Stimulated activated memory B cell treated with anti-CD40 and anti-IgM and Interleukin-4, amounts not matched to agents 10 μg/mL and 1 μg/mL and 100 μg/mL, for 72 hours (primary cell): Measurements from ENCODE around the gene DCDC2.
"Not testable (repeated sequence)": the region's sequence is repeated elsewhere in the genome, so short reads cannot be mapped to it uniquely, and the experiment has no call there.

Source experiments
- ATAC-seq: fragments of 150-1000 bp; cut with Tn5 transposase; 2 replicates; pipeline ENCODE4 v1.10.0; 2021
- H3K27ac Mint-ChIP-seq: one replicate; pipeline ENCODE4 v1.8.0; 2022; ENCODE audit warnings: mild to moderate bottlenecking, mixed read lengths
- H3K27me3 Mint-ChIP-seq: one replicate; pipeline ENCODE4 v1.8.0; 2022; ENCODE audit warnings: mixed read lengths
- H3K36me3 Mint-ChIP-seq: one replicate; pipeline ENCODE4 v1.8.0; 2022; ENCODE audit warnings: mixed read lengths
- H3K4me1 Mint-ChIP-seq: one replicate; pipeline ENCODE4 v1.8.0; 2022; ENCODE audit warnings: mixed read lengths
- H3K4me3 Mint-ChIP-seq: one replicate; pipeline ENCODE4 v1.8.0; 2022; ENCODE audit warnings: mild to moderate bottlenecking, moderate library complexity, mixed read lengths
- H3K9me3 Mint-ChIP-seq: one replicate; pipeline ENCODE4 v1.8.0; 2022; ENCODE audit warnings: mixed read lengths

DCDC2 gene

GRCh38 chr6:24148684-24149083, 209.2 kb downstream of the DCDC2 start:
- Mint-ChIP-seq H3K36me3 (no peaks in the 10 kb centered on the region), H3K9me3 (peaks cover 9% of the 10 kb centered on the region), H3K27ac (no peak overlapping the region), H3K4me1 (no peaks in the 10 kb centered on the region), H3K4me3 (no peak overlapping the region), H3K27me3 (peaks cover 6% of the 10 kb centered on the region)
- ATAC-seq = no peak

DNA sequence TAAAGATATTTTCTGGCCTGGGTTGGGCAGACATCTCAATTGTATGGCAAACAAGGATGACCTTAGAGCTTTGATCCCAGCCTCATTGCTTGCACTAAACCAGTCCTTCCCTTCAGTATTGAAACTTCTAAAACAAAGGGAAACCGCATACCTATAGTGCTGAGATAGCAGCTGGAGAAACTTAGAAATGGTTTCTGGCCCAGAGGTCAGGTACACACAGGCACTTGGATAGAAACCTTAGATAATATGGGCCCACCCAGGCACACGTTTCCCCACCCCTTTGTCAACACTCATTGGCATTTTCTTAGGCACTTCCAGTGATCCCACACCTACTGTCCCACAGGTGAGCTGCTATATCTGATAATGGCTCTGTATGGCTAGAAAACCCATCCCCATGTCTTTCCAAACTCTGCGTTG, 209.7 kb downstream of the DCDC2 start:
- H3K9me3 Mint-ChIP-seq = peaks cover 9% of the 10 kb centered on the region
- no peak overlapping the region for H3K27ac Mint-ChIP-seq
- H3K4me3 Mint-ChIP-seq = no peak overlapping the region
- ATAC-seq = no peak
- no peaks in the 10 kb centered on the region for H3K4me1 Mint-ChIP-seq
- H3K27me3 Mint-ChIP-seq = peaks cover 6% of the 10 kb centered on the region
- H3K36me3 Mint-ChIP-seq = no peaks in the 10 kb centered on the region

DNA sequence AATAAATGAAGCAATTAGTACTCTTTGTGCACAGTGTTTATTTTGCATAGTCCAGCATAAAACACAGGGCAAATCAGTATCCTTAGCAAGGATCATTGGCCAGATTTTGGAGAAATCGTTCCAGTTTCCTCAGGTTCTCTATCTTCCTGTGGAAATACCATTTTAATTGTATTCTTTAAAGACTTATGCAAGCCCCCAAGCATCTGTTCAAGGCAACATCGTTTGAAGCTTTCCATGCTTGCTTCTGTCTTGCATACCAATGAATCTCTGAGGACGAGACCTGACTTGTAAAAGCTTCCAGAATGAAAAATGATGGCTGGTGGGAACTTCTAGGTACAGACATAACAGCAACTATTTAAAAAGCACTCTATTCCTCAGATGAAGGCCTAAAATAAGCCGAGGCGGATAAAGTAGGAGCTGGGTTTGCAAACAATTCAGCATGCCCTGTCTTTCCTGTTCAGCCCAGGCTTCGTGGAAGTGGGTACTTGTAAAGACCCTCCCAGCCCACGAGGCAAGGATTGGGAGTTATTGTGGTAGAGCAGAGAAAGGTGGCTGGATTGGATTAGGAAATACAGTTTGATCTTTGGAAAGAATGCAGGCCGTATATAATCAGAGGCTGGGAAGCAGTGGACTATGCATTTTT, 210.2 kb downstream of the DCDC2 start:
- Mint-ChIP-seq H3K27me3 (peaks cover 6% of the 10 kb centered on the region), H3K9me3 (peaks cover 9% of the 10 kb centered on the region)
- ATAC-seq = no peak

GRCh38 chr6:24146871-24147270, 211.0 kb downstream of the DCDC2 start:
- Mint-ChIP-seq H3K36me3 (no peaks in the 10 kb centered on the region), H3K27me3 (peaks cover 6% of the 10 kb centered on the region), H3K4me1 (no peaks in the 10 kb centered on the region), H3K27ac (no peak overlapping the region), H3K9me3 (peaks cover 9% of the 10 kb centered on the region), H3K4me3 (no peak overlapping the region)
- no peak for ATAC-seq

More for the DNA sequence above, 210.2 kb downstream of the DCDC2 start:
- Mint-ChIP-seq H3K4me1 (no peaks in the 10 kb centered on the region), H3K27ac (no peak overlapping the region), H3K36me3 (no peaks in the 10 kb centered on the region), H3K4me3 (no peak overlapping the region)

- no peaks in the 10 kb centered on the region for H3K36me3 Mint-ChIP-seq
- H3K27me3 Mint-ChIP-seq = peaks cover 6% of the 10 kb centered on the region
- H3K4me3 Mint-ChIP-seq = no peak overlapping the region
- H3K4me1 Mint-ChIP-seq = no peaks in the 10 kb centered on the region
- H3K9me3 Mint-ChIP-seq = peaks cover 5% of the 10 kb centered on the region
- H3K27ac Mint-ChIP-seq = no peak overlapping the region
- ATAC-seq = no peak
These were observed 212.1 kb downstream of the DCDC2 start for GRCh38 chr6:24145690-24146131.

DNA sequence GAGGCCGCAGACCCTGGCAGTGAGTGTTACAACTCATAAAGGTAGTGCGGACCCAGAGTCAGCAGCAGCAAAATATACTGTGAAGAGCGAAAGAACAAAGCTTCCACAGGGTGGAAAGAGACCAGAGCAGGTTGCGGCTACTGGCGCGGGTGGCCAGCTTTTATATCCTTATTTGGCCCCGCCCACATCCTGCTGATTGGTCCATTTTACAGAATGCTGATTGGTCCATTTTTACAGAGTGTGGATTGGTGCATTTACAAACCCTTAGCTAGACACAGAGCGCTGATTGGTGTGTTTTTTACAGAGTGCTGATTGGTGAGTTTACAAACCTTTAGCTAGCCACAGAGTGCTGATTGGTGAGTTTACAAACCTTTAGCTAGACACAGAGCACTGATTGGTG, 215.1 kb downstream of the DCDC2 start:
- not testable (repeated sequence) for H3K36me3 Mint-ChIP-seq, H3K27me3 Mint-ChIP-seq, H3K4me3 Mint-ChIP-seq, H3K4me1 Mint-ChIP-seq, H3K9me3 Mint-ChIP-seq, ATAC-seq, H3K27ac Mint-ChIP-seq

GRCh38 chr6:24140591-24140990, 217.3 kb downstream of the DCDC2 start:
- H3K36me3 Mint-ChIP-seq = no peaks in the 10 kb centered on the region
- no peak overlapping the region for H3K27ac Mint-ChIP-seq
- H3K4me1 Mint-ChIP-seq = no peaks in the 10 kb centered on the region
- peaks cover 3% of the 10 kb centered on the region for H3K9me3 Mint-ChIP-seq
- no peak for ATAC-seq
- H3K4me3 Mint-ChIP-seq = no peak overlapping the region
- no peaks in the 10 kb centered on the region for H3K27me3 Mint-ChIP-seq

DNA sequence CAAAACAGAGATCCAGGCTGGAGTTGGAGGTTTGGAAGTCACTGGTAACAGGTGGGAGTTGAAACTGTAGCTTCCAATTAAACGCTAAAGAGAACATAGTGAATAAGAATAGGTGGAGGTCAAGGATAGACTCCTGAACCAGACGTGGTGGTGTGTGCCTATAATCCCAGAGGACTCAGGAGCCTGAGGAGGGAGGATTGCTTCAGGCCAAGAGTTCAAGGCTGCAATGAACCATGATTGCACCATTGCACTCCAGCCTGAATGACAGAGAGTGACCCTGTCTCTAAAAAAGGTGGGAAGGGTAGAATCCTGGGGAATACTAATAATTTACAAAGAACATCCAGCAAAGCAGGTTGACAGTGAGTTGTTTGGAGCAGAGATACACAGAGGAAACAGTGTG, 218.2 kb downstream of the DCDC2 start:
- no peak for ATAC-seq
- Mint-ChIP-seq H3K9me3 (peaks cover 7% of the 10 kb centered on the region), H3K4me3 (no peak overlapping the region), H3K27me3 (no peaks in the 10 kb centered on the region), H3K27ac (no peak overlapping the region), H3K36me3 (no peaks in the 10 kb centered on the region), H3K4me1 (no peaks in the 10 kb centered on the region)

DNA sequence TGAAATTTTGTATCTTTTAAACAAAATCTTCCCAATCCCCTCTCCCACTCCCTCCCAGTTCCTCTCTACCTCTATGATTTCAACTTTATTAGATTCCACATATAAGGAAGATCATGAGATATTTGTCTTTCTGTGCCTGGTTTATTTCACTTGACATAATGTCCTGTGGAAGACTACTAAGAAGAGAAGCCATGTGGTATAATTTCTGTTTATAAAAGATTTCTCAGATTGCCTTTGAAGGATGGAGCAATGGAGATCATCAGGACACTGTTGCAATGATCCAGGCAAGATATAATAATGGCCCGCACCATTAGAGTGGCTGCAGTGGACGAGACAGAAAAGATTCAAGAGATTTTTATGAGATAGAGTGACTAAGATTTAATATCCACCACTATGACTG, 218.8 kb downstream of the DCDC2 start:
- no peak for ATAC-seq
- no peak overlapping the region for H3K4me3 Mint-ChIP-seq
- no peaks in the 10 kb centered on the region for H3K4me1 Mint-ChIP-seq
- no peaks in the 10 kb centered on the region for H3K27me3 Mint-ChIP-seq
- no peaks in the 10 kb centered on the region for H3K36me3 Mint-ChIP-seq
- no peak overlapping the region for H3K27ac Mint-ChIP-seq
- peaks cover 7% of the 10 kb centered on the region for H3K9me3 Mint-ChIP-seq

GRCh38 chr6:24131751-24132150, 226.1 kb downstream of the DCDC2 start:
- H3K27me3 Mint-ChIP-seq = peaks cover 5% of the 10 kb centered on the region
- no peaks in the 10 kb centered on the region for H3K36me3 Mint-ChIP-seq
- no peak for ATAC-seq
- H3K9me3 Mint-ChIP-seq = peaks cover 10% of the 10 kb centered on the region
- H3K27ac Mint-ChIP-seq = no peak overlapping the region
- H3K4me1 Mint-ChIP-seq = no peaks in the 10 kb centered on the region
- no peak overlapping the region for H3K4me3 Mint-ChIP-seq

GRCh38 chr6:24127316-24127715, 230.5 kb downstream of the DCDC2 start:
- peaks cover 28% of the 10 kb centered on the region for H3K27me3 Mint-ChIP-seq
- peaks cover 9% of the 10 kb centered on the region for H3K9me3 Mint-ChIP-seq
- no peak overlapping the region for H3K27ac Mint-ChIP-seq
- no peaks in the 10 kb centered on the region for H3K36me3 Mint-ChIP-seq
- H3K4me1 Mint-ChIP-seq = no peaks in the 10 kb centered on the region
- no peak for ATAC-seq
- H3K4me3 Mint-ChIP-seq = no peak overlapping the region

DNA sequence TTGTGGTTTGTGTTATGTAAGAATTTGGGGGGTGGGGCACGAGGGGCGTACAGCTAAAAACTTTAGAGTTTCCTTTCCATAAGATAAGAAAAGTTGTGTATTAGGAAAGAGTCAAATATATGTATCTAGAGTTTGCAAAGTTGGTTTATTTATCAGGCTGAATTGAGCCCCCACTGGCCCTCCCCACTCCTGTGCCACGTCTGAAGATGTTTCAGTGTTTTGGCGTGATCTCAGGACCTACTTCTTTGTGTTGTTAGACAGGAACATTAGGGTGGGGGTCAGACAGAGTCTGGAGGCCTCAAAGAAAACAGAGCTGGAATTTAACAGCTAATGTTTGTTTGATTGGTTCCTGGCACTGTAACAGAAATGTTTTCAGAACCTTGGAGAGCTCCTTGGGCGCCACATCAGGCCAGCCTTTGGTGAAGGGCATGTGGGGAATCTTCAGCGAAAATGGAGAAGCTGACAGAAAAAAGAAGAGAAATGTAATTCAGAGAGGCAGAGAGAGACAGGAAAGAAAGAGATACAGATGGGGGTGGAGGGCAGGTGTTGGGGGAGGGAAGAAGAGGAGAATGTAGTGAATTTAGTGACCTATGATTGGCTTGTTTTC, 231.2 kb downstream of the DCDC2 start:
- ATAC-seq = no peak
- Mint-ChIP-seq H3K9me3 (peaks cover 9% of the 10 kb centered on the region), H3K4me1 (no peaks in the 10 kb centered on the region), H3K27ac (no peak overlapping the region), H3K36me3 (no peaks in the 10 kb centered on the region), H3K4me3 (no peak overlapping the region), H3K27me3 (peaks cover 32% of the 10 kb centered on the region)

DNA sequence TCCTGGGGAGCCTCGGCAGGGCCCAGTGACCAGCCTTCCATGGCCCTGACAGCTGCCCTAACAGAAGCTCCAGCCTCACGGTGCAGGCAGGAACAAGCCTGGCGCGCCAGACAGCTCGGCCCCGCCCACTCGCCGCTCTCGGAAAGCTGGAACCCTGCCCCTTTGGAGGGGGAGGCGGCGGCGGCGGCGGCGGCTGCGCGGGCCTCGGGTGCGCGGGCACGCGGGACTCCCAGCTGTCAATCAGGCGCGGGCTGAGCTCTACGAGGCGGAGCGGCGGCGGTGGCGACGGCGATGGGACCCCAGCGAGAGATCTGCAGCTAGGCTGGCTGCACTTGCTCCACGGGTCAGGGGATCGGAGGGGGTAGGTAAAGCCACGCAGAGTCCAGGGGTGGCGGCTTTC, 231.9 kb downstream of the DCDC2 start, which contains the start of gene NRSN1:
Gene NRSN1, plus strand, starts transcription at position 236 of the 400 bp plus-strand sequence. CDS start 8,113 bp downstream, outside the sequence.
- no peak for ATAC-seq
- Mint-ChIP-seq H3K27ac (no peak within 1 kb of the TSS), H3K9me3 (peaks cover 9% of the 10 kb centered on the region), H3K4me1 (no peaks in the 10 kb centered on the region), H3K4me3 (no peak within 1 kb of the TSS), H3K27me3 (peaks cover 32% of the 10 kb centered on the region), H3K36me3 (no peaks in the 10 kb centered on the region)

DNA sequence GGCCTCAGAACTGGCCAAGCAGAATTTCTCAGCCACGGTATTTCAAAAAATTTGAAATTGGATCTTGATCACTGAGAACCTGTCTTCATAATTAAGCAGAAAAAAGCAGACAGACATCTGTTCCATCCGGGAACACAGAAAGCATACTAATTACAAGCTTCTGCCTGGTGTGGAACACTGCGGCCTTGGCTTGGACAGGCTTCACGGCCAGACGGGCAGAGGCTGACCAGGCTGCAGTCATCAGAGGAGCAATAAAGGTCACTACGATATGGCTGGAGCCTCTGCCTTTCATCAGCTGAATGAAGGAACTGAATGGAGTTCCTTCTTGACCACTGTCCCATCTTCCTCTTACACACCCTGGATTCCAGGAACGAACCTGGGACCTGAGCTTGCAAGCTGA, 235.7 kb downstream of the DCDC2 start:
- Mint-ChIP-seq H3K4me3 (no peak overlapping the region), H3K4me1 (no peaks in the 10 kb centered on the region), H3K9me3 (peaks cover 6% of the 10 kb centered on the region), H3K27ac (no peak overlapping the region), H3K27me3 (peaks cover 31% of the 10 kb centered on the region), H3K36me3 (no peaks in the 10 kb centered on the region)
- ATAC-seq = no peak
